H9 (cell line): Measurements from ENCODE around the gene CADPS. TPM values are rescaled to one million over a fixed set of nuclear protein-coding genes. Genes with fewer than 3 reads are reported as not detected.
A peak's percentile ranks its signal among the peaks of the same experiment; 100 is the strongest.

Experiments used
- DNase-seq: peaks from one replicate; pipeline ENCODE4 v3.0.0-alpha.2; 2017
- H2AFZ ChIP-seq: one replicate; pipeline ENCODE4 v1.6.1; 2013; ENCODE audit warnings: mild to moderate bottlenecking, low read length, control low read depth, moderate library complexity
- H2AK5ac ChIP-seq: 2 replicates; pipeline ENCODE4 v1.6.1; 2013; ENCODE audit warnings: low read length, control low read depth, mixed read lengths; ENCODE audit not compliant: insufficient read length
- H2BK120ac ChIP-seq: one replicate; pipeline ENCODE4 v1.6.1; 2013; ENCODE audit warnings: low read depth, mild to moderate bottlenecking, low read length, control low read depth, inconsistent platforms; ENCODE audit not compliant: poor library complexity, severe bottlenecking
- H2BK12ac ChIP-seq: 2 replicates; pipeline ENCODE4 v1.6.1; 2013; ENCODE audit warnings: low read length, control low read depth, mixed read lengths, low read depth; ENCODE audit not compliant: insufficient read length
- H2BK15ac ChIP-seq: 2 replicates; pipeline ENCODE4 v1.6.1; 2013; ENCODE audit warnings: low read depth, low read length, control low read depth
- H2BK20ac ChIP-seq: one replicate; pipeline ENCODE4 v1.6.1; 2013; ENCODE audit warnings: low read depth, mild to moderate bottlenecking, low read length, control low read depth, inconsistent platforms; ENCODE audit not compliant: poor library complexity, severe bottlenecking
- H2BK5ac ChIP-seq: 2 replicates; pipeline ENCODE4 v1.6.1; 2013; ENCODE audit warnings: low read length, control low read depth, mixed read lengths; ENCODE audit not compliant: insufficient read length
- H3K14ac ChIP-seq: 2 replicates; pipeline ENCODE4 v1.6.1; 2013; ENCODE audit warnings: low read length, control low read depth; ENCODE audit not compliant: insufficient read depth
- H3K18ac ChIP-seq: 2 replicates; pipeline ENCODE4 v1.6.1; 2013; ENCODE audit warnings: low read depth, mild to moderate bottlenecking, mixed read lengths, low read length, control low read depth; ENCODE audit not compliant: insufficient read length
- H3K23ac ChIP-seq: 2 replicates; pipeline ENCODE4 v1.6.1; 2013; ENCODE audit warnings: low read length, control low read depth, mixed read lengths, low read depth; ENCODE audit not compliant: insufficient read length
- H3K23me2 ChIP-seq: 2 replicates; pipeline ENCODE4 v1.6.1; 2013; ENCODE audit warnings: low read depth, mild to moderate bottlenecking, mixed read lengths, low read length, control low read depth; ENCODE audit not compliant: insufficient read length, poor library complexity, severe bottlenecking
- H3K27ac ChIP-seq: 2 replicates; pipeline ENCODE4 v1.5.1; 2013; ENCODE audit warnings: low read length, control low read depth, mixed read lengths, low read depth; ENCODE audit not compliant: insufficient read length
- H3K27me3 ChIP-seq: 2 replicates; pipeline ENCODE4 v1.6.1; 2013; ENCODE audit warnings: low read length, control low read depth, inconsistent platforms; ENCODE audit not compliant: insufficient read depth
- H3K4ac ChIP-seq: 2 replicates; pipeline ENCODE4 v1.6.1; 2013; ENCODE audit warnings: low read depth, mild to moderate bottlenecking, control low read depth, inconsistent platforms, low read length, moderate library complexity
- H3K4me1 ChIP-seq: 2 replicates; pipeline ENCODE4 v1.6.1; 2013; ENCODE audit warnings: low read length, control low read depth, inconsistent platforms; ENCODE audit not compliant: insufficient read depth
- H3K4me2 ChIP-seq: 2 replicates; pipeline ENCODE4 v1.6.1; 2013; ENCODE audit warnings: low read length, control low read depth, mixed read lengths; ENCODE audit not compliant: insufficient read length, insufficient read depth
- H3K56ac ChIP-seq: 2 replicates; pipeline ENCODE4 v1.6.1; 2013; ENCODE audit warnings: low read depth, mild to moderate bottlenecking, mixed read lengths, low read length, control low read depth; ENCODE audit not compliant: insufficient read length
- H3K79me1 ChIP-seq: 2 replicates; pipeline ENCODE4 v1.6.1; 2013; ENCODE audit warnings: low read depth, mild to moderate bottlenecking, moderate library complexity, low read length, control low read depth, inconsistent platforms; ENCODE audit not compliant: insufficient read depth, poor library complexity, severe bottlenecking
- H3K79me2 ChIP-seq: 2 replicates; pipeline ENCODE4 v1.6.1; 2013; ENCODE audit warnings: low read length, control low read depth, inconsistent platforms; ENCODE audit not compliant: insufficient read depth
- H3K9ac ChIP-seq: 2 replicates; pipeline ENCODE4 v1.6.1; 2013; ENCODE audit warnings: low read length, control low read depth, mixed read lengths; ENCODE audit not compliant: insufficient read length; ENCODE audit errors: extremely low read depth
- H3K9me3 ChIP-seq: one replicate; pipeline ENCODE4 v1.6.1; 2013; ENCODE audit warnings: low read depth, low read length, inconsistent platforms; ENCODE audit not compliant: control insufficient read depth
- H3T11ph ChIP-seq: one replicate; pipeline ENCODE4 v1.6.1; 2013; ENCODE audit warnings: mild to moderate bottlenecking, low read length, control low read depth, inconsistent platforms
- H4K20me1 ChIP-seq: one replicate; pipeline ENCODE4 v1.6.1; 2013; ENCODE audit not compliant: control insufficient read depth, insufficient read length, insufficient read depth
- H4K5ac ChIP-seq: 2 replicates; pipeline ENCODE4 v1.6.1; 2013; ENCODE audit warnings: low read depth, mild to moderate bottlenecking, mixed read lengths, low read length, control low read depth; ENCODE audit not compliant: insufficient read length
- H4K8ac ChIP-seq: replicated peaks from 2 replicates; pipeline ENCODE4 v1.6.1; 2013; ENCODE audit warnings: low read length, control low read depth, mixed read lengths, low read depth; ENCODE audit not compliant: insufficient read length
- H4K91ac ChIP-seq: 2 replicates; pipeline ENCODE4 v1.6.1; 2013; ENCODE audit warnings: low read depth, mild to moderate bottlenecking, moderate library complexity, mixed read lengths, low read length, control low read depth; ENCODE audit not compliant: insufficient read length
- H3K27ac Mint-ChIP-seq, 3 experiments: 2 replicates in 2 of 3; 3 replicates in 1 of 3; pipeline ENCODE4 v1.8.0; 2020 to 2021; ENCODE audit warnings: mixed read lengths in 3 of 3, mild to moderate bottlenecking in 1 of 3, moderate library complexity in 1 of 3
- H3K27me3 Mint-ChIP-seq: 2 replicates; pipeline ENCODE4 v1.8.0; 2021; ENCODE audit warnings: low read depth, mild to moderate bottlenecking, moderate library complexity, mixed read lengths
- H3K36me3 Mint-ChIP-seq, 3 experiments: 2 replicates in 2 of 3; 3 replicates in 1 of 3; pipeline ENCODE4 v1.8.0; 2020 to 2021; ENCODE audit warnings: low read depth in 3 of 3, mixed read lengths in 3 of 3; ENCODE audit not compliant: insufficient read depth in 1 of 3
- H3K4me1 Mint-ChIP-seq, 2 experiments: 2 replicates each; pipeline ENCODE4 v1.8.0; 2020; ENCODE audit warnings: mixed read lengths in 2 of 2
- H3K4me3 Mint-ChIP-seq, 2 experiments: 2 replicates in 1 of 2; 3 replicates in 1 of 2; pipeline ENCODE4 v1.8.0; 2020 to 2021; ENCODE audit warnings: mild to moderate bottlenecking in 2 of 2, mixed read lengths in 2 of 2, moderate library complexity in 1 of 2
- H3K9me3 Mint-ChIP-seq, 2 experiments: 2 replicates in 1 of 2; 3 replicates in 1 of 2; pipeline ENCODE4 v1.8.0; 2020; ENCODE audit warnings: mild to moderate bottlenecking in 2 of 2, mixed read lengths in 2 of 2, moderate library complexity in 1 of 2
- CTCF ChIP-seq: fragments of 200-600 bp; sonication (generic); conservative IDR thresholded peaks from 3 replicates; pipeline ENCODE4 v1.8.0; 2021; ENCODE audit warnings: antibody characterized with exemption, mild to moderate bottlenecking
- WGBS: extraction: QIAGEN DNeasy Blood & Tissue Kit; methylation state at CpG from one replicate; pipeline ENCODE4 v1.1.7; 2013; ENCODE audit warnings: missing lambda C conversion rate, low lambda C conversion rate, mixed read lengths; ENCODE audit not compliant: insufficient read length; ENCODE audit errors: extremely low coverage; 5-methylcytosine and 5-hydroxymethylcytosine counted together
- total RNA-seq: library from RNA; stranded (reverse); gene quantifications from 2 replicates; pipeline ENCODE4 v1.2.1, GENCODE V29; 2021

Gene CADPS
- total RNA-seq, 1 experiment from 2014 or later, result 6.6 TPM

DNA sequence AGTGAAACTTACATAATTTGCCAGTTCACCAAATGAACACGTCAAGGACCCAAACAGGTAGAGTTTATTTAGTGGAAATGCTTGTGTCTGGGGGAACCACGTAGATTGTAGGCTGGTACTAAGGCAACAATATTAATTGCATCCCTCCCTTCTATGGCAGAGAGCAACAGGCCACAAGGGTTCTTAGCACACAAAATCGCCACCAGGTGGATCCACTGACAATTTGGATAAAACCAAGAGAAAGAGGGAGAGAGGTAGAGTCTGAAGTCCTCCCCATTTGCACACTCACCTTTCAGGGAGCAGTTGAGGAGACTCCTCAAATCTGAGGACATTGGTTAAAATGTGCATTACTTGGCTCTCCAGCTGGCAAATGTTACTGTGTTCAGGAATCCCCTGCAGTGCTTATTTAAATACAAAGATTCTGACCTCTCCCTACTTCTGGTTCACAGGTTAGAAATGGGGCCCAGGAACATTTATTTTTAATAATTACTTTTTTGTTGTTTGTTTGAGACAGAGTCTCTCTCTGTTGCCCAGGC, 320.9 kb downstream of the CADPS start:
- no CpG with 5 or more reads among the region's 3 CpGs for WGBS
- Mint-ChIP-seq H3K9me3 (no peaks in the 10 kb centered on the region), H3K27ac (no peak overlapping the region), H3K4me1 (peaks cover 18 to 34% of the 10 kb centered on the region in 2 experiments), H3K4me3 (no peak overlapping the region), H3K27me3 (peaks cover 11% of the 10 kb centered on the region), H3K36me3 (no peaks in the 10 kb centered on the region)
- H3K18ac ChIP-seq, result no peak overlapping the region
- H4K20me1 ChIP-seq, result no peaks in the 10 kb centered on the region
- no peak overlapping the region for H2BK120ac ChIP-seq
- no peak overlapping the region for H3K9ac ChIP-seq
- H3K9me3 ChIP-seq, result no peaks in the 10 kb centered on the region
- H3K23me2 ChIP-seq, result no peaks in the 10 kb centered on the region
- H3K27ac ChIP-seq, result no peak overlapping the region
- H4K8ac ChIP-seq, result no peak overlapping the region
- H3K4me2 ChIP-seq, result no peak overlapping the region
- H3K14ac ChIP-seq, result no peak overlapping the region
- no peak overlapping the region for H2BK5ac ChIP-seq
- H2BK20ac ChIP-seq, result no peak overlapping the region
- no peak overlapping the region for H3K56ac ChIP-seq
- TF ChIP-seq CTCF, result peak; percentile 69
- no peak overlapping the region for H2AK5ac ChIP-seq
- H3K4ac ChIP-seq, result no peak overlapping the region
- H3K27me3 ChIP-seq, result no peaks in the 10 kb centered on the region
- no peak overlapping the region for H2BK15ac ChIP-seq
- H3T11ph ChIP-seq, result no peak overlapping the region
- no peak overlapping the region for H4K5ac ChIP-seq
- no peak overlapping the region for H4K91ac ChIP-seq
- 0 out of 2 replicates have a peak, but pooled peaks cover 5% of the 10 kb centered on the region for H3K4me1 ChIP-seq
- H2AFZ ChIP-seq, result no peak overlapping the region
- no peaks in the 10 kb centered on the region for H3K79me2 ChIP-seq
- peak; percentile 51 for DNase-seq
- no peaks in the 10 kb centered on the region for H3K79me1 ChIP-seq
- H3K23ac ChIP-seq, result no peak overlapping the region
- H2BK12ac ChIP-seq, result no peak overlapping the region
